HG02610 (cell line): ENCODE results near the gene C19orf53.
"Not testable (repeated sequence)": the region's sequence is repeated elsewhere in the genome, so short reads cannot be mapped to it uniquely, and the experiment has no call there.

Experiments used
- ATAC-seq: cut with Tn5 transposase; IDR thresholded peaks from one replicate; pipeline ENCODE4 v1.9.1; 2021; ENCODE audit warnings: mild to moderate bottlenecking, moderate library complexity; ENCODE audit not compliant: unreplicated experiment

Gene C19orf53

DNA sequence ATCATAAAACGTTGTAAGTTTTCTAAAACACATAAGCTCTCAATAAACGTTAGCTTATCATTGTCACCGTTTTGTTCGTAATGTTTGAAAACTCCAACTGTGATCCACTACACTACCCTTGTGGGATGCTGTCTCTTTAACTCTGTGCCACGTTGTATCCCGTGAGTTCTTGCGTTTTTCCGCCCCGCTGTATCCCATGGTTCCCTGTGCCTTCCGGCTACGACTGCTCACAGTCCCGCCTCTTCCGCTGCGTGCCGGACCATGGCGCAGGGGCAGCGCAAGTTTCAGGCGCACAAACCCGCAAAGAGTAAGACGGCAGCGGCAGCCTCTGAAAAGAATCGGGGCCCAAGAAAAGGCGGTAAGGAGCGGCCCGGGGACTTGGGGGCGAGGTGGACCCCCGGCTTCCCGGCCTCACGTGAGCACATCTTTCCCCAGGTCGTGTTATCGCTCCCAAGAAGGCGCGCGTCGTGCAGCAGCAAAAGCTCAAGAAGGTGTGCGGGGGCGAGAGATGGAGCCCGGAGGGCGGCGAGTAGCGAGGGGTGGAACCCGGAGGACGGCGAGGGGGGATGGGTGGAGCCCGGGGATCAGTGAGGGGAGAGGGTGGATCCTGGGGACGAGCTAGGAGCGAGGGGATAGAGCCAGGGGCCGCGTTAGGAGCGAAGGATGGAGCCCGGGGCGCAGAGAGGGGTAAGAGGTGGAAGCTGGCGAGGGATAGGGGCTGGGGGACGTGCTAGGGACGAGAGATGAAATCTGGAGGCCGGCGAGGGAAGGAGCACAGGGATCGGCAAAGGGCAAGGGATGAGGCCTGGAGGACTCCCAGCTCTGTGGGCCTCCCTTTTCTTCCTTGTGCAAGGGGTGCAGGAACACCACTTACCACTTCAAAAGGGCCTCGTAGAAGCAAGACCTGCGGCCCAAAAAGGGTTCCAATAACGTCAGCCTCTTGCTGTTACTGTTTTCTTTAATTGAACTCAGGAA lies at the start of gene C19orf53:
TSS of gene C19orf53 (plus strand) at position 240 of the 975 bp plus-strand sequence. CDS start at position 262, 22 bp downstream.
- peak; percentile 88 for ATAC-seq

DNA sequence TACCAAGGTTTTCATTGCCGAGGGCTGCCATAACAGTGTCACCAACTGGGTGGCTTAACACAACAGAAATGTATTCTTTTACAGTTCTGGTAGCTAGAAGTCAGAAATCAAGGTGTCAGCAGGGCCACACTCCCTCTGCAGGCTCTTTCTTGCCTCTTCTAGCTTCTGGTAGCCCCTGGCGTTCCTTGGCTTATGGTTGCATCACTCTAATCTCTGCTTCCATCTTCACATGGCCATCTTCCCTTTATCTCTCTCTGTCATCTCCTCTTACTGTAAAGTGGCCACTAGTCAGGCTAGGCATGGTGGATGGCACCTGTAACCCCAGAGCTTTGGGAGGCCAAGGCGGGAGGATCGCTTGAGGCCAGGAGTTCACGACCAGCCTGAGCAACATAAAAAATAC lies 47.9 kb upstream of the C19orf53 start:
- no peak for ATAC-seq

DNA sequence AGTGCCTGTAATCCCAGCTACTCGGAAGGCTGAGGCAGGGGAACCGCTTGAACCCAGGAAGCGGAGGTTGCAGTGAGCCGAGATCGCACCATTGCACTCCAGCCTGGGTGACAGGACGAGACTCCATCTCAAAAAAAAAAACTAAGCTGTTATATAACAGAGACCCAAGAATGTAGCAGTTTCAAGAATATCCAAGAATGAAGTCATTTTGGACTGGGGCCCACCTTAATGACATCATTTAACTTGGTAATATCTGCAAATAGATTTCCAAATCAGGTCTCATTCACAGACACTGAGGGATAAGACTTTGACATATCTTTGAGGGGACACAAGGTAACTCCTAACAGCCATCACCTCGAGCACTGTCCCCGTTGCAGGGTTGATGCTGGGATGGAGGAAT lies 46.5 kb upstream of the C19orf53 start:
- no peak for ATAC-seq

DNA sequence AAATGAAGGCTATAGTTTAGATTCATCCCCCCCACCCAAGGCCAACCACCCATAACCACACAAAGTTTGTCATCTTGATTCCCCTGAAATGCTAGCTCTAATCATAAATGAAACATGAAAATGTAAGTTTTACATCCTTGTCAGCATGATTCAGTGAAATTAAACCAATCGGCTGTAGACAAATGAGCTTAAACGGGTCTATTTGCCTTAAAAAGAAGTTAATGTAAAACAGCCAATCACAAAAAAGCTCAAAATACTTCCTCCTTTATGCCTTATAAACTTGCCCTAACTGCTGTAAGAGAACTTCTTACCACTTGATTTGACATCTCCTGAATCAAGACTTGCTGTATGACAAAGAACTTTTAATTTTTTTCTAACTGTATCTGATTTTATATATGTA lies 44.4 kb upstream of the C19orf53 start:
- ATAC-seq: no peak

DNA sequence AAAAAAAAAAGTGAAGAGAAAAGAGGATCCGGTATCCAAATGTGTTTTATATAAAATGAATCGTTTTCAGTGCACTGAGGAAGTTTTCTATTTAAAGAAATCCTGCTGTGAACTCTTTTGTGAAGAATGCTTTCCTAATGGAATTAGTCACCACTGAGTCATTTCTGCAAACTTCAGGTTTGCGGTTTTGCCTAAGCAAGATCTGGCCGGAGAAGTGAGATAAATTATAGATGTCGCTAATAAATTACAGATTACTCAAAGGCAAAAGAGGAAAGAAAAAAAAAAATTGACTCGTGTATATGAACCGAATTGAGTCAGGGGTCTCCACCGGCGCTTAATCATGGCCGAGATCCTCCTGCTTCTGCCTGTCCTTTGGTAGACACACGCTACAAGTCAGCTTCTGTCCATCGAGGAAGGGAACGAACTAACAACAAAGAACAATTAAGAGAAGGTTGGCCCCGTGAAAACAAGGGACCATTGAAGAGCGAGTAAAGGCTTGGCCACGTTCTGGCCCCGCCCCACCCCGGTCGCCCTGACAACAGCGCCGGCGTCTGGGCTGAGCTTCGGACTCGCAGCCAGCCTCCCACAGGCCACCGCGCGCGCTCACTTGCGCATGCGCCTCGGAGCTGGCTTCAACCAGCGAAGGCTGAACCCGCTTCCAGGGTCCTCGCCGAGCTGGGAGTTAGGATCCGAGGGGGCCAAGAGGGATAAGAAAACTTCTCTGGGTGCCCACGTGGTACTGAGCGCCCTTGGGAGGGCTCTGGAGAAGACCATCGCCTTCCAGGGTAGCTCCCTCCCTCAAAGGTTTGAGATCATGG lies 42.9 kb upstream of the C19orf53 start:
- peak; percentile 97 for ATAC-seq

DNA sequence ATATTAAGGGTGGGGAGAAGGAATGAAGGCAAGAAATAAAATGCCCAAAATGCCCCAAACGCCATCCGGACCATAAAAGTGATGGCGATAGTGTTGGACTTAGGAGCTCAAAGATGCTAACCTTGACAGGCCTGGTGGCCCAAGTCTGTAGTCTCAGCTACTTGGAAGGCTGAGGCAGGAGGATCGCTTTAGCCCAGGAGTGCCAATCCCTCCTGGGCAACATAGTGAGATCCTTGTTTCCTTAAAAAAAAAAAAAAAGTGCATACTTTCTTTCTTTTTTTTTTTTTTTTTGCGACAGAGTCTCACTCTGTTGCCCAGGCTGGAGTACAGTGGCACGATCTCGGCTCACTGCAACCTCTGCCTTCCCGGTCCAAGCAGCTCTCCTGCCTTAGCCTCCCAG lies 41.9 kb upstream of the C19orf53 start:
- ATAC-seq: no peak

DNA sequence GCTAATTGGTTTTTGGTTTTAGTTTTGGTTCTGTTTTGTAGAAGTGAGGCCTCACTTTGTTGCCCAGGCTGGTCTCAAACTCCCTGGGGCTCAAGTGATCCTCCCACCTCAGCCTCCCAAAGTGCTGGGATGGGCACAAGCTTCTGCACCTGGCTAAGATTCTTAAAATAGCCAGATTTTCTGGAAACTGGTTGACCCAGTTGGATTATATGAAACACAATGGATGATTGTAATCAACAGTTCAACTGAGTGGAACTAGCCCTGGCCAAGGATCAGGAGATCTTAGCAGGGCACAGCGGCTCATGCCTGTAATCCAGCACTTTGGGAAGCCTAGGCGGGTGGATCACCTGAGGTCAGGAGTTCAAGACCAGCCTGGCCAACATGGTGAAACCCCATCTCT lies 39.5 kb upstream of the C19orf53 start:
- ATAC-seq: no peak

DNA sequence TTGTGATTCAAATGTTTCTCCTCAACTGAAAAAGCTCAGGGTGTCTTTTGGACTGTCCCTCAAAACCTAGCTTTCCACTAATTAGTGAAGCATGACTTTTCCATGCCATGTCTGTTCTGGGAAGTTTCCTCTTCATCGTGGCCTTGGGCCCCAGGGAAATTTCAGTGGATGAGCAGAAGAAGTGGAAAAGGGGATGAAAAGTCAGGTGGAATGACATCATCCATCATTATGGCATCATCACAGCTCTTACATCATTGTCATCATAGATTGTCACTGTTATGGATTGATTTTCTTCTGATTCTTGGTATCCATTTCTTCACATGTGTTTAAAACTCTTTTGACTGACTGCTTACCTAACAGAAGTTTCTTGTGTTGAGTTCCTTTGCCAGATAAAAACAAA lies 36.2 kb upstream of the C19orf53 start:
- ATAC-seq: no peak

DNA sequence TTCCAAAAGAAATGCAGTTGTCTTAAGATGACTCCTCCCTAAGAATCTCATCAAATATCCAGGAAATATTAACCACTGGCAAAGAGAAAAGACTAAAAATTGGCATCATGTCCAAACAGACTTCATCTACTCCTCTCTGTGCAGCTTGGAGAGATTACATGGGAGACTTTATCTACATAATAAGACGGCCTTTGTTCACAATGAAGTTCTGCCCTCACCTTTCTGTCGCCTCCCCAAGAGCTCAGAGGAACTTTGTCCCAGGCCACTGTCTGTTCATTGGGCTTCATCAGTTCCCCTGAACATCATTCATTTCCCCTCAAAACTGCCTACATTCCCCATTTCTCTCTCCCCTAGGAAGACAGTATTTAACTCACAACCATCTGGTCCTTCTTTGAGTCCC lies 32.4 kb upstream of the C19orf53 start:
- ATAC-seq: no peak

DNA sequence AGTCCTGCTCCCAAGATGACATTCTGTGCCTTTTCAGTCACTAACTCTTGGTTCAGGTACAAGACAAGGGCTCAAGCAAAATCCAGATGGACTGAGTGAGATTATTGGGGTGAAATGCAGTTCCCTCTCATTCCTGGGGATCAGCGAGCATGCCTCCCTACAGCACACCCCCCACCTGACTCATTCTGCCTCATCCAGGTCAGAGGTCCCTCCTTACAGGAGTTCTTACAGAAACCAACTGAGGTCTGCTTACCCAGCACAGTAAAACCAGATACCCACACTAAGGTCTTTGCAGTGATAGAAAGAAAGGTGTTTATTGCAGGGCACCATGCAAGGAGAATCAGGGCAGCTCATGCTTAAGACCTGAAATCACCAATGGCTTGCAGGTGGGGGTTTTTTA lies 31.5 kb upstream of the C19orf53 start:
- no peak for ATAC-seq

DNA sequence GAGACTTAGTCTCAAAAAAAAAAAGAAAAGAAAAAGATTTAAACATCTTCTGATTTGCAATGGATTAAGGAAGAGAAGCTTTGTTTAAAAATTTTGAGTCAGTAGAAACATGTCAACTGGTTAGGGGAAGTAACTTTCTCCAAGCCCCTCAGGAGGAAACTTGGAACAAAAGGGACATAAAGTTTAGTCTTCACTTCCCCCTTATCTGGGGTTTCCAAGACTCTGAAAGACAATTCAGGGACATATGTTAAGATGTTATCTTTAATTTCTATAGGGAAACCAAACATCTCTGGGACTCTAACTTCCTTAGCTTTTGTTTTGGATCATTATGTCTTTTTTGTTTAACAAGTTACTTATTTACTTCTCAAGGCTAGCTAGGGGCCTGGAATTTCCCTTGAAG lies 30.1 kb upstream of the C19orf53 start:
- ATAC-seq: no peak

DNA sequence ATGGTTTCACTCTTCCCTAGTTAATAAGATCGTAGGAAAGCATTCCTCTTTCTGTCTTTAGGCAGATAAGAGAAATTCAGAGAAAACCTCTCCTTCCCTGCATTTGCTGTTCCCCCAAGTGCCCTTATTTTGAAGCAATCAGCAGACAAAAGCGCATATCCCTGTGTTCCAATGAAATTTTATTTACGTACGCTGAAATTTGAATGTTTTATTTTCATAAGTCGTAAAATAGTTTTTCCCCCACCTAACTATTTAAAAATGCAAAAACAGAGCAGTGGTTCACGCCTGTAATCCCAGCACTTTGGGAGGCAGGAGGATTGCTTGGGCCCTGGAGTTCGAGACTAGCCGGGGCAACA lies 27.2 kb upstream of the C19orf53 start:
- ATAC-seq: no peak

DNA sequence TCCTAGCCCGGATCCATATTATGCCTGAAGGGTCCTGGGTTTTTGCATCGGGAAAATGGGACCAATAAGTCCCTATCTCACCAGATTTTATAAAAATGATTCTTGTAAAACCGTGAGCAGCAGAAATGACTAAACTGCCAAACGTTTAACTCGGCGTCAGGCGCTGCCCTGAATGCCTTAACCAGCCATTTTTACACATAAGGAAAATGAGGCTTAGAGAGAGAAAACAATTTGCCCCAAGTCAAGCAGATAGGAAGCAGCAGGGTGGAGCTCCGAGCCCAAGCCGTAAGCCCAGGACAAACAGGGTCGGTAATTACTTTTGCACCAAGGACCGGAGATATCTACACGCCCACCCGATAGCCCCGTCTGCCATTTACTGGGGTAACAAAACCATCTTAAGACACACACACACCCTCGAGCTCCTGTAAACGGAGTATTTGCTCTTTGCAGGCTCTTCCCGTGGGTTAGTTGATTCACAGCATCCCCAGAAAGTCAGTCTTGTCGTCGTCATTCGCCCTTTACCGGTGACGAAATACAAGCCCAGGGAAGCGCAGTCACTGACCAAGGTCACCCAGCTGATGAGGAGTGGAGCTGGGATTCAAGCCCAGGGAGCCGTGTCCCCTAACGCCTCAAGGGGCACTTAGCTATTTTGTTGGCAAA lies 26.0 kb upstream of the C19orf53 start:
- ATAC-seq: no peak

DNA sequence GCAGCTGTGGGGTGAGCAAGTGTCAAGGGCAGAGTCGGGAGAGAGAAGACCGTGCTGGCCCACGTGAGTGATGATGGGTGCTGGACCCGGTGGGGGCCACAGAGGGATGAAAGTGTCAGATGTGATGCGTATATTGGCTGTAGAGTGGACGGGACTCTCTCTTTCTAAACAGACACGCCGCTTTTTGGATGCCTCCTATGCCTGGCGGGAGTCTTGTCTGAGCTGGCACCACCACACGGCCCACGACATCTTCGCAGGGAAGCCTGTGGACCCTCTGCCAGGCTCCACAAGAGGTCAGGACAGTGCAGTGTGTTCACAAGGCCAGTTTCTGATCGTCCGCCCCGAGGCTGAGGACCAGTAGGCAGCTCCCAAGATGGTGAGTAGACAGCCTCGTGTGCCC lies 22.8 kb upstream of the C19orf53 start:
- ATAC-seq: no peak

DNA sequence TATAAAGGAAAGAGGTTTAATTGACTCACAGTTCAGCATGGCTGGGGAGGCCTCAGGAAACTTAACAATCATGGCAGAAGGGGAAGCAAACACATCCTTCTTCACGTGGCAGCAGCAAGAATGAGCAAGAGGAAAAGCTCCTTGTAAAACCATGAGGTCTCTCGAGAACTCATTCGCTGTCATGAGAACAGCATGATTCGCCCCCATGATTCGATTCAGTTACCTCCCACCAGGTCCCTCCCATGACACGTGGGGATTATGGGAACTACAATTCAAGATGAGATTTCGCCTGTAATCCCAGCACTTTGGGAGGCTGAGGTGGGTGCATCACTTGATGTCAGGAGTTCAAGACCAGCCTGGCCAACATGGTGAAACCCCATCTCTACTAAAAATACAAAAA lies 20.6 kb upstream of the C19orf53 start:
- ATAC-seq: not testable (repeated sequence)

DNA sequence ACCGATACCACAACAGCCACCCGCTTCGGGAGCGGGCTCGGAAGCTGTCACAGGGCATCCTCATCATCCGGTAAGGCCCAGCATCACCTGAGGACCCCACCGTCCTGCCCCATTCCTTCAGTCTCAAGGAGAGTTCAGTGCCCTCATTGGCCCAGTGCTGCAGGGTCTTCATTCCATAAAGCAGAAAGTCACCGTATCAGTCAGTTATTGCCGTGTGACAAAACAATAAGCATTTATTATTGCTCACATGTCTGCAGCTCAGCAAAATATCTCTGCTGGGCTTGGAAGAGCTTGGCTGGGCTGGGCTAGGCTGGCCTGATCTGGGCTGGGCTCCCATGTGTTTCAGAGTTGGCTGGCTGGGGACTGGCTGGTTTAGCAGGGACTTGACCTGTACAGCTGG lies 18.0 kb upstream of the C19orf53 start:
- no peak for ATAC-seq

DNA sequence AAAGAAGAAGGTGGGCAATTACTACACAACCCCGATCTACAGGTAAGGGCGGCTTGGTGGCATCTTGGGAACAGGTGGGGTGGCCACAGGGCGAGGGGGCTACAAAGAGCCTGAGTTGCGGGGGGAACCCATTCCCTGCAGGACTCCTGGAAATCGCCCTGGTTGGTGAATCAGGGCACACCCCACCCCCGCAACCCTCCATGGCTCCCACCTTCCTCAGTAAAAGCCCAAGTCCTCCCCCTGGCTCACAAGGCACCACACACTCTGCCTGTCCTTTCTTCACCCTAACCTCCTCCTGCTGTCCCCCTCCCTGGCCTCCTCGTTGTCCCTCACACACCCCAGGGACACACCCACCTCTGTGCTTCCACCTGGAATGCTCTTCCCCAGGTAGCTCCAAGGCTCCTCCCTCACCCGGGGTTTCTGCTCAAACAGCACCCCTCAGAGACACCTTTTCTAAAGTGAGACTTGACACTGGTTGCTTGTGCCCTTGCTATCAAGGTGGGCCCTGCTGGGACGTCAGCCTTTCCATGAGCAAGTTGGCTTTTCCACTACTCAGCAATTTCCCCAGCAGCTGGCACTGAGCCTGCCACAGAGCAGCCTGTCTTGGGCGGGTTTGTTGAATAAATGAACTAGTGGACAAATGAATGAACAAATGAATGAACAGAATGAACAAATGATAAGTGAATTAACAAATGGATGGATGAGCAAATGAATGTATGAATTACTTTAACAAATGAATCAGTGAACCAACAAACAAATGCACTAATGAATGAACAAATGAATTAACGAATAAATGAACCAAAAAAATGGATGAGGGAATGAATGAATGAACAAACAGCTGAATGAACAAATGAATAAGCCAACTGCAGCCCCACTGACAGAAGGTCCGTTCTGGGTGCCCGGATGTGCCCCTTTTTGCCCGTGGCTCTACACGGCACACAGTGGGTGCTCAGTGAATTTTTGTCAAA lies 16.2 kb upstream of the C19orf53 start:
- ATAC-seq: no peak

DNA sequence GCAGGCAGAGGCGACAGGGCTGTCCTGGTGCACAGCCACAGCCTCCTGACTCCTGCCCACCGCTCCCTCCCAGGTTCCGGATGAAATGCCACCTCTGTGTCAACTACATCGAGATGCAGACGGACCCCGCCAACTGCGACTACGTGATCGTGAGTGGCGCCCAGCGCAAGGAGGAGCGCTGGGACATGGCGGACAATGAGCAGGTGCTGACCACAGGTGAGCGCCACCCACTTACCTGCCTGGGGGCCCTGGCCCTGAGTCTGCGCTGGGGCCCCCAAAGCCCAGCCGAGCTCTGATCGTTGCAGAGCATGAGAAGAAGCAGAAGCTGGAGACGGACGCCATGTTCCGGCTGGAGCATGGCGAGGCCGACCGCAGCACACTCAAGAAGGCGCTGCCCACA lies 15.5 kb upstream of the C19orf53 start:
- no peak for ATAC-seq

DNA sequence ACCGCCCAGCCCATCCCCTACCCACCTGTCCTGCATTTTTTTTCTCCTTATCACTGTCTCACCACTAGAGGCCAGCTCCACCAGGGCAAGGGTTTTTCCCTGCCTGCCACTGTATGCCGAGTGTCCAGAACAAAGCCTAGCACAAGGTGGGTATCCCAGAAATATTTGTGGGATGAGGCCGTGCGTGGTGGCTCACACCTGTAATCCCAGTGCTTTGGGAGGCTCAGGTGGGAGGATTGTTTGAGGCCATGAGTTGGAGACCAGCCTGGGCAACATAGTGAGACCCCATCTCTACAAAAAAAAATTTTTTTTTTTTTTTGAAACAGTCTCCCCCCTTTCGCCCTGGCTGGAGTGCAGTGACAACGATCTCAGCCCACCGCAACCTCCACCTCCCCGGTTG lies 12.8 kb upstream of the C19orf53 start:
- no peak for ATAC-seq

DNA sequence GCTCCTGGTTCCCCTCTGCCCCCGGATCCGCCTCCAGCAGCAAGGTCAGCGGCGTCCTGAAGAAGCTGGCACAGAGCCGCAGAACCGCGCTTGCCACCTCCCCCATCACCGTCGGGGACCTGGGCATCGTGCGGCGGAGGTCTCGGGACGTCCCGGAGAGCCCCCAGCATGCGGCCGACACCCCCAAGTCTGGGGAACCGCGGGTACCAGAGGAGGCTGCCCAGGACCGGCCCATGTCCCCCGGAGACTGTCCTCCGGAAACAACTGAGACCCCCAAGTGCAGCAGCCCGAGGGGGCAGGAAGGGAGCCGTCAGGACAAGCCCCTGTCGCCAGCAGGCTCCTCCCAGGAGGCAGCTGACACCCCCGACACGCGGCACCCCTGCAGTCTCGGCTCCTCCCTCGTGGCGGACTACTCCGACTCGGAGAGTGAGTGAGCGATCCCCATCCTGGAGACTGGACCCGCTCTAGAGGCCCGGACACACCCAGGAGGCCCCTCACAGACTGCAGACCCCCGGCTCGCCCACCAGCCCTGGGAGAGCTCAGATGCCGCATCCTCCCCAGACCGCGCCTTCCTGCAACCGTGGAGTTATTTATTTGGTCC lies 11.5 kb upstream of the C19orf53 start:
- no peak for ATAC-seq
